Measurements from ENCODE around the gene NPY2R.

Gene NPY2R

DNA sequence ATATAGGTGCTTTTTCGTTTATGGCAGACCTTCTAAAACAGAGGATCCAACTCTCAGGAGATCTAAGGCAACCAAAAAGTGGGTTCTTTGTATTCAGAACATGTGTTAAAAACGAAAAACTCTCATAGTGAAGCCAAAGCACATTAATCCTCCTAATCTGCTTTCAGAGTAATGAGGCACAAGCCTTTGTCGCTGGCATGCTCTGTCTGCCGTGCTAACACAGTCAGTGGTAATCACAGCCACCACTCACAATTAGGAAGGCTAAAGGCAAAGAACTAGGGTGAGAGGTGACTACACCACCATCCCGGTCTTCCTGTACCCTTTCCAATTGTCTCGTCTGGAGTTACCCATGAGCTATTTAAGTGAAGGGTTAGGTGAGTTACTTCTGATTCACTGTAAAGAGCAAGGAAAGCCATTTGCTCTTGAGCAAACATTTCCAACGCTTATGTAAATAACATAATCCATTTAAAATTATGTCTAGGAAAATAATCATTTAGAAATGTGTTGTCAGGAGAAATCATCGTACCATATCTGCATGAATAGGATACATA, 40.7 kb downstream of the NPY2R start:
- DNase-seq (ENCODE audit: low read depth in 2 of 2) = no peak

DNA sequence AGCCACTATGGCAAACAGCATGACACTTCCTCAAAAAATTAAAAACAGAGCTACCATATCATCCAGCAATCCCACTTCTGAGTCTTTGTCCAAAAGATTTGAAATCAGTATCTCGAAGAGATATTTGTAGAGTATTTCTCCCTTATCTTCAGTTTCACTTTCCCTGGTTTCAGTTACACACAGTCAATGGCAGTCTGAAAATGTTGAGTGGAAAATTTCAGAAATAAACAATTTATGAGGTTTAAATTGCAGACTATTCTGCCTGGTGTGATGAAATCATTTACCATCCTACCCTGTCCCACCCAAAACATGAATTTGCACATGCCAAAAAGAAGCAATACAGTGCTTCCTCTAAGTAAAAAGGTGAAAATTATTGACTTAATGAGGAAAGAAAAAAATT, 43.9 kb downstream of the NPY2R start:
- DNase-seq (ENCODE audit: low read depth in 2 of 2) = no peak

DNA sequence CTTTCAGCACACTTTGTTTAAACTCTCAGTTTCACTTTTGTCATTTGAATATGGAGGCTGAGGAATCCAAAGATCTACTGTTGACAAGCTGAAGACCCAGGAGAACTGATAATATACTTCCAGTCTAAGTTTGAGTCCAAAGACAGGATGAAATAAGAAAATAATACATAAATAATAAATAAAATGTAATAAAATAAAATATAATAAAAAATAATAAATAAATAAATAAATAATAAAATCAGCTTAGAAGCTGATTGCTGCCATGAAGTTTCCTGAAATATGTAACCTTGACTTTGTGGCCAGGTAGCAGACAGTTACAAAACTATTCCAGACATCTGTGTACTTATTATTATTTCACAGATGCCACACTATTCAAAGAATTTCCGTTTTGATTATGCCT, 55.0 kb downstream of the NPY2R start:
- DNase-seq (ENCODE audit: low read depth in 2 of 2) = no peak

DNA sequence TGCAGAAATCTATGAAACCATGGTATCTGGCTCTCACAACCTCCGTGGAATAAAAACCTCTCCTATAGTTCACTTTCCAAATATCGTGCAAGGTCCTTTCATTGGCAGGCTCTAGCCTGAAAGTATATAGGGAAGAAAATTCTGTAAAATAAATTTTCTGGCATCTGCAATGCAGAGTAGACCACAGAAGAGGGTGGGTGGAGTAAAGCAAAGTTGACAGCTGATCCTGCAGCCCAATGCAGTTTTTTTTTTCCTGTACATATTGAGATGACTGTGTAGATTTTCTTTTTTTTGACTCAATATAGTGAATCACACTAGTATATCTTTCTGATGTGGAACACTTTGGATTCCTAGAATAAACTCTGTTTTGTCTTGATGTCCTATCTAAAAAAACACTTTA, 56.7 kb downstream of the NPY2R start:
- no peak for DNase-seq (ENCODE audit: low read depth in 2 of 2)

Data from fibroblast of skin of left quadriceps (primary cell).